SW 1271 (cell line): ENCODE data around the gene SLC5A2.

Source experiments
- DNase-seq, 2 experiments: peaks; one replicate each; lab custom pipeline; 2025; lab: John Stamatoyannopoulos, UW

The SLC5A2 gene

DNA sequence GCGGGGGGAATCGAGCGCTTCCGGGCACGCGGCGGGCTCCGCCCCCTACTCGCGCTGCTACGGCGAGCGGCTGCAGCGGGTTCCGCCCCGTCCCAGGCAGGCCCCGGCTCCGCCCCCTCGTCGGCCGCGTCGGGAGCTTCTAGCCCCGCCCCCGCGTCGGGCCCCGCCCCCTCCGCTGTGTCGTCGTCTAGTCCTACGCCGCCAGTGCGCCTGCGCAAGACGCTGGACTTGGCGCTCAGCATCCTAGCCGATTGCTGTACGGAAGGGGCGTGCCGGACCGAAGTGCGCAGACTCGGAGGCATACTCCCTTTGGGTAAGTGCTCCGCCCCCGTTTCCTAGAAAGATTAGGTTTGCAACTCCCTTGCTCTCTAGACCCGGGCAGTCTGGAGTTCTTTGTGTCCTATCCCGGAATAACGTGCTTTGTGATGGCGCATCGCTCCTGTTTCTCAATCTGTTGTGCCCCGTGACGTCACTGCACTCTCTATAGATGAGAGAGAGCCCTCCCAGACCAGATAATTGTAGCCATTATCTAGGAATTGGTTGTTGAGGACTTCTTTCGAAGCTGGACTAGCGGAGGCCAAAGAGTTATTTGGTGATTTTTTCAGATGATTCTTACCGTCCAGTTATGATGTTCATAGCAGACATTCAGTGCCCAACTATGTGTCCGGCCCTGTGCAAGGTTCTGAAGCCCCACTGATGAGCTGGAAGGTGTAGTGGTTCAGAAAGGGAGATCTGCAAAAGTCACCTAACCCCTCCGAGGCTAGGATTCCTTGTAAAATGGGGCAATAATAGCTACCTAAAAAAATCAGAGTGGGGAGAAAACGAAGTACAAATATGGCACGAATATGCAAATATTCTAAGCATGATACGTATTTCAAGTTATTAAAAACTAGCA is 23.0 kb upstream of the SLC5A2 start:
- peak; percentile 97 for DNase-seq

DNA sequence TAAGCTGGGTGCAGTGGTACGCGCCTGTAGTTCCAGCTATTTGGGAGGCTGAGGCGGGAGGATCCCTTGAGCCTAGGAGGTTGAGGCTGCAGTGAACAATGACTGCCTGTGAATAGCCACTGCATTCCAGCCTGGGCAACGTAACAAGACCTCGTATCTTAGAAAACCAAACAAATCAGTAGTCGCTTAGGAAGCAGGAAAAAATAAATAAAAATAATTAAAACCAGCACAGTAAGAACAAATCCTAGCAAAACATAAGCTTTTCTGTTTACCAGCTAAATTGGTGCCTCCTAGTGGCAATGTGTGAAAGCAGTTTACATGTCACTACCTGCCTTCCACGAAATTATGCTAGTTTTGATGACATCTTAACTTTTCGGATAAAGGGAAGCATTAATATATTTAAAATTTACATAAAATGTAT is 22.3 kb upstream of the SLC5A2 start:
- peak in 1 of 2 experiments; percentile 52 for DNase-seq

DNA sequence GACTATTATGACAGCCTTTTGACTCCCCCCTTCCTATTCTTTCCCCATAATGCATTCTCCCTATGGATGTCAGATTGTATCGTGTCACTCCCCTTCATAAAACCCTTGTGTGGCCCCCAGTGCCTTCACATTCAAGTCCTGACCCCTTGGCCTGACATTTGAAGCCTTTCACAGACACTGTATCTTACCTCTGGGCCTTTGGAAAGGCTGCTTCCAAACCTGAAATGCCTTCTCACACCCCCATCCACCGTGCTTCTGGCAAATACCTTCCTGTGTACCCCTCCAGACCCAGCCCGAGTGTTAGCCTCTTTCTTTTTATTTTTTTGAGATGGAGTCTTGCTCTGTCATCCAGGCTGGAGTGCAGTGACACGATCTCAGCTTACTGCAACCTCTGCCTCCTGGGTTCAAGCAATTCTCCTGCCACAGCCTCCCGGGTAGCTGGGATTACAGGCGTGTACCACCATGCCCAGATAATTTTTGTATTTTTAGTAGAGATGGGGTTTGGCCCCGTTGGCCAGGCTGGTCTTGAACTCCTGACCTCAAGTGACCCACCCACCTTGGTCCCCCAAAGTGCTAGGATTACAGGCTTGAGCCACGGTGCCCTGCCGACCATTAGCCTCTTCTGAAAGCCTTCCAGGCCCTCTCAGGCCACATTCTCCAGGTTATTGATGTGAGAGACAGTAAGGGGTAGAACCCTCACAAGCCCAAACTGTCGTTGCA is 21.6 kb upstream of the SLC5A2 start:
- DNase-seq = no peak

DNA sequence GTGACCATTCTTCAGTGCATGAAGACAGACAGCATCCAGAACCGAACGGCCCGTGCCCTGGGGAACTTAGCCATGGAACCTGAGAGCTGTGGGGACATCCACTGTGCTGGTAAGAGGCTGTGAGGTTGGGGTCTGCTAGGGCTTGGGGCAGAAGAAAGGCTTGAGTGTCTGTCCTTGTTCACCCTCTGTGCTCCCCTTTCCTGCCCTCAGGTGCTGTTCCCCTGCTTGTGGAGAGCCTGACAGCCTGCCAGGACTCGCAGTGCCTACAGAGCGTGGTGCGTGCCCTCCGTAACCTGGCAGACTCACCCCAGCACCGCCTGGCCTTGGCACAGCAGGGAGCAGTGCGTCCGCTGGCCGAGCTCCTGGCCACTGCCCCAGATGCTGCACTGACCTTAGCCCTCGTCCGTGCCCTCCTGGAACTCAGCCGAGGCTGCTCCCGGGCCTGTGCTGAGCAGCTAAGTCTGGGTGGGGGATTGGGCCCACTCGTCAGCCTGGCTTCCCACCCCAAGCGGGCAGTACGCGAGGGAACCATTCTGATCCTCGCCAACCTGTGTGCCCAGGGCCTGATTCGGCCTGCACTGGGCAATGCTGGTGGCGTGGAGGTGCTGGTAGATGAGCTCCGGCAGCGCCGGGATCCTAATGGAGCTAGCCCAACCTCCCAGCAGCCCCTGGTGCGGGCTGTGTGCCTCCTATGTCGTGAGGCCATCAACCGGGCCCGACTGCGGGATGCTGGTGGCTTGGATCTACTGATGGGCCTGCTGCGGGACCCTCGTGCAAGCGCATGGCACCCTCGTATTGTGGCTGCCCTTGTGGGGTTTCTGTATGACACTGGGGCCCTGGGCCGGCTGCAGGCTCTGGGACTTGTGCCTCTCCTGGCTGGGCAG is 20.8 kb upstream of the SLC5A2 start:
- DNase-seq = no peak

DNA sequence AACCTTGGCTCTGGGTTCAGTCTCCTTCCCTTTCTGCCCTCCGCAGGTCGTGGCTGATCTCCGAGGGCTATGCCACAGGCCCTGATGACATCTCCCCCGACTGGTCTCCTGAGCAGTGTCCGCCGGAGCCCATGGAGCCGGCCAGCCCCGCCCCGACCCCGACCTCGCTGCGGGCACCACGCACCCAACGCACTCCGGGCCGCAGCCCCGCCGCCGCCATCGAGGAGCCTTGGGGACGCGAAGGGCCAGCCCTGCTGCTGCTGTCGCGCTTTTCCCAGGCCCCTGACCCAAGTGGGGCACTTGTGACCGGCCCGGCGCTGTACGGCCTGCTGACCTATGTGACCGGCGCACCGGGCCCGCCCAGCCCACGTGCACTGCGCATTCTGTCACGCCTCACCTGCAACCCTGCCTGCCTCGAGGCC is 18.6 kb upstream of the SLC5A2 start:
- no peak for DNase-seq

DNA sequence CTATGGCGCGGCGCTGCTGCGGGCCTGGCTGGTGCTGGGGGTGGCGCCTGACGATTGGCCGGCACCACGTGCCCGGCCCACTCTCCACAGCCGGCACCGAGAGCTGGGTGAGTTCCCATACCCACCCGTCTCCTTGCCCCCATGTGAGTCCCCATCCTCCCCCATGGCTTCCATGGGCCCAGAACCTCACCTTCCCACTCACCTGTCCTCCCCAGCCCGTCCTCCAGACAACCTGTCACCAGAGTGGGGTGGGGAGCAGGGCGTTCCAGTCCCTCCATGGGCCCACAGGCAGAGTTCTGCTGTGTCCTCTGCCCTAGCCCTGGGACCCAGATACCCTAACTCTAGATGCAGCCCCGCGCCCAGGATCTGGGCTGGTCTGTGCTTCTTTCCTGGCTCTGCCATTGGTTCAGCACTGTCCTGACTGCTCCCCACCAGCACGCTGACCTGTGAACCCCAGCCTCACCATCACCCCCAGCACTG is 18.1 kb upstream of the SLC5A2 start:
- no peak for DNase-seq

DNA sequence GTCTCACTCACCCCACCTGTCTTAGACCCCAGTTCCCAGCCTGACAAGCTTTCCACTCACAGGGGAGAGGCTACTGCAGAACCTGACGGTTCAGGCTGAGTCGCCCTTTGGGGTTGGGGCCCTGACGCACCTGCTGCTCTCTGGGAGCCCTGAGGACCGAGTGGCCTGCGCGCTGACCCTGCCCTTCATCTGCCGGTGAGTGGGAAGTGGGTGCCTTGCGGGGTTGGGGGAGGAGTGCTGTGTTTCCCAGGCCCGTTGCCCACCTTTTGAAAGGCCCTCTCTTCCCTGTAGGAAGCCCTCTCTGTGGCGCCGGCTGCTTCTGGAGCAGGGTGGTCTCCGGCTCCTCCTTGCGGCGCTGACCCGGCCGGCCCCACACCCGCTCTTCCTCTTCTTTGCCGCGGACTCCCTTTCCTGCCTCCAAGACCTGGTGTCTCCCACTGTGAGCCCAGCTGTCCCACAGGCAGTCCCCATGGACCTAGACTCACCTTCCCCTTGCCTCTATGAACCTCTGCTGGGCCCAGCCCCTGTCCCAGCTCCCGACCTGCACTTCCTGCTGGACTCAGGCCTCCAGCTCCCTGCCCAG is 17.0 kb upstream of the SLC5A2 start:
- no peak for DNase-seq

DNA sequence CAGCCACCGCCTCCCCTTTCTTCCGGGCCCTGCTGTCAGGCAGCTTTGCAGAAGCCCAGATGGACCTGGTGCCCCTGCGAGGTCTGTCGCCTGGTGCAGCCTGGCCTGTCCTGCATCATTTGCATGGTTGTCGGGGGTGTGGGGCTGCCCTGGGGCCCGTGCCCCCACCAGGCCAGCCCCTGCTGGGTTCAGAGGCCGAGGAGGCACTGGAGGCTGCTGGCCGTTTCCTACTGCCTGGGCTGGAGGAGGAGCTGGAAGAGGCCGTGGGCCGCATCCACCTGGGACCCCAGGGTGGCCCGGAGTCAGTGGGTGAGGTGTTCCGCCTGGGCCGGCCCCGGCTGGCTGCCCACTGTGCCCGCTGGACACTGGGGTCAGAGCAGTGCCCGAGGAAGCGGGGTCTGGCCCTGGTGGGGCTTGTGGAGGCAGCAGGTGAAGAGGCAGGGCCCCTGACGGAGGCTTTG is 16.5 kb upstream of the SLC5A2 start:
- DNase-seq = no peak

DNA sequence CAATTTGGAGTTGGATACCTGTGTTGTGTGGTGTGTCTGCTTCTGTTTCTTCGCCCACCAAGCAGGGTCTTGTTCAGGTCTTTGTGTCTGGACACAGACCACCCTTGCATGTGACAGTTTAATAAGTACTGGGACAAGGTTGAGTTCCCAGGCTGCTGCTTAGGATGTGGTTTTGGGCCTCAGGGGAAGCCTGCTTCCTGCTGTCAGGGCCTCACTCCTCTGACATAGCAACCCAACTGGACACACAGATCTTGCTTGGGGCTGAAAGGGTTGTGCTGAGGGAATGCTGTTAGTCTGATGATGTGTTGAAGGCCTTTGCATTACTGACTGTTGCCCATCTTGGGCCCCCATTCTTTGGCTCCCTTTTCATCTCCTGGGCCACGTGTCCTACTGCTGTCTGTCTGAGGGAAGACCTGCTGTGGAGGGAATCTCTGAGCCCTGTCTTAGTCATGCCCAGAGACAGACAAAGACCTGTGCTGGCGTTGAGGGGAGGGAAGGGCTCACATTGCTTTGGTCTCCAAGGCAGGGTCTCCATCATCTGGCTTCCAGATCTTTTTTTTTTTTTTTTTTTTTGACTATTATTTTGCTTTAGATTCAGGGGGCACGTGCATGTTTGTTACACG is 15.7 kb upstream of the SLC5A2 start:
- DNase-seq = no peak

DNA sequence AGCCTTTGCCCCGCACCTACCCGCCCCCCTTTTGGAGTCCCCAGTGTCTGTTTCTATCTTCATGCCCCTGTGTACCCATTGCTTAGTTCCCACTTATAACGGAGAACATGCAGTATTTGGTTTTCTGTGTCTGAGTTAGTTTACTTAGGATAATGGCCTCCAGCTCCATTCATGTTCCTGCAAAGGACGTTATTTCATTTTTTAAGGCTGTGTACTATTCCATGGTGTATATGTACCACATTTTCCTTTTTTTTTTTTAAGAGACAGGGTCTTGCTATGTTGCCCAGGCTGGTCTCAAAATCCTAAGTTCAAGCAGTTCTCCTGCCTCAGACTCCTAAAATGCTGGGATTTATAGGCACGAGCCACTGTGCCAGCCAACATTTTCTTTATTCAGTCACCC is 15.1 kb upstream of the SLC5A2 start:
- DNase-seq = no peak

DNA sequence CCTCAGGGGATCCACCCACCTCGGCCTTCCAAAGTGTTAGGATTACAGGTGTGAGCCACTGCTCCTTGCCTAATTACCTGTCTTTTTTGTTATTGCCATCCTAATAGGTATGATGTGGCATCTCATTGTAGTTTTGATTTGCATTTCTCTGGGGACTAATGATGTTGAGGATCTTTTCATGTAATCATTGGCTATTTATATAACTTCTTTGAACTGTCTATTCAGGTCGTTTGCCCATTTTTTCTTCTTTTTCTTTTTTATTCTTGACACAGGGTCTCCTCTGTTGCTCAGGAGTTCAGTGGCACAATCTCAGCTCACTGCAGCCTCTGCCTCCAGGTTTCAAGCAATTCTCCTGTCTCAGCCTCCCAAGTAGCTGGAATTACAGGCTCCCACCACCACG is 12.3 kb upstream of the SLC5A2 start:
- DNase-seq = no peak

DNA sequence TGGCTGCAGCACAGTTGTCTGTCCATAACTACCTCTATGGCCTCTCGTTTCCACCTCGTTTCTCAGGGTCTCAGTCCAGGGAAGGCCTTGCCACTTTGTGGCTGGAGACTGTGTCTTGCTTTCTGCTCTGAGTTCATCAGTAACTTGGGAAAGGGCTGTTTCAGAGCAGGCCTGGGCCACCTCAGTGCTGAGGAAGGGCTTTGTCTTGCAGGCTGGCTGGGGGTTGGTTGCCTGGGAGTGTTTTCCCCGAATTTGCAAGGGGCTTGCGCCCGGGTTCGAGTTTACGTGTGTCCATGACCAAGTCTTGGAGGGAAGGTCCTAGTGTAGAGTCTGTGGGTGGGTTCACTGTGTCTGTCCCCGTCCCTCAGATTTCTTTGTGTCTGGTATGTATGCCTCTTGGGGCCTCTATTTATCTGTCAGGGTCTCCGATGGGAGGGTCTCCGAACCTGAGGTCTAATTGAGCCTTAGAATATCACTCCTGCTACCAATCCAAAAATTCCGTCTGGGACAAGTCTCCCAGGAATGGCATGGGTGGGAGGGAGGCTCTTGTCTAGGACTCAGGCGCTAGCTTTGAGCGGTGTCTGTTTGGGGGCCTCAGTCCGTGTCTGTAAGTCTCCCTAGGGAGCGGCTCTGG is 11.6 kb upstream of the SLC5A2 start:
- DNase-seq = no peak

DNA sequence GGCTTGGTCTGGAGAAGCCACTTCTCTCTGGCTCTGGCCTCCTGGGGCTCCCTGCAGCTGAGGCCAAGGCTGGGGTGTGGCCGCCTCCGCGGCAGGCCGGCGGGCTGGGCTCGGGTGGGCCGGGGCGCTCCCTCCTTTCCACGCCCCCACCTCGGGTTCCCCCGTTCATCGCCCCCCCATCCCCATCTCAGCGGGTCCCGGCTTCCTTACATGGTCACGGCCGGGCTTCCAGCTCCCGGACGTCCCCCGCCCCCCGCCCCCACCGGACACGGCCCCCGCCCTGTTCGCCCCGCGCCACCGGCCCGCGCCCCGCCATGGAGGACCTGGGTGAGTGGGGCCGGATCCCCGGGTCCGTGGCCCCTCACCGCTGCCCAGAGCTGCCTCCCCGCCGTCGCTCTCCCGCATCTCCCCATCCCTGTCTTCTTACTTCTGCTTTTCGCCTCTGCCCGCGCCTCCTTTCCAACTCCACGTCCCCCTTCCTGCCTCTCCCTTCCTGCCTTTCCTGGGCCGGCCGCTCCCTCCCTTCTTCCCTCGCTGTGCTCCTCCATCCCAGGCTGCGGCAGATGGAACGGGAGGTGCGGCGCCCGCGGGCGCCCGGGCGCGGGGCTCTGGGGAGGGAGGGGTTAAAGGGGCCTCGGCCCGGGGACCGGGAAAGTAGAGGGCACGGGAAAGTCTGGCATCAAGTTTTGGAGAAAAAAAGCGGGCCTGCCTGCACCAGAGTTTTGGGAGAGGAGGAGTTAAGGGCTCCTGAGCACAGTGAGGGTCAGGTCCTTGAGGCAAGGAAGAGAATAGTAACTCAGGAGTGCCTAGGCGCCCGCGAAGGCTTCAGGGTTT is 10.8 kb upstream of the SLC5A2 start, which contains the start of gene TGFB1I1:
Gene TGFB1I1, plus strand, starts transcription at position 278 of the 834 bp plus-strand sequence. Its CDS starts 37 bp downstream, at position 315.
- peak in 1 of 2 experiments; percentile 25 for DNase-seq

DNA sequence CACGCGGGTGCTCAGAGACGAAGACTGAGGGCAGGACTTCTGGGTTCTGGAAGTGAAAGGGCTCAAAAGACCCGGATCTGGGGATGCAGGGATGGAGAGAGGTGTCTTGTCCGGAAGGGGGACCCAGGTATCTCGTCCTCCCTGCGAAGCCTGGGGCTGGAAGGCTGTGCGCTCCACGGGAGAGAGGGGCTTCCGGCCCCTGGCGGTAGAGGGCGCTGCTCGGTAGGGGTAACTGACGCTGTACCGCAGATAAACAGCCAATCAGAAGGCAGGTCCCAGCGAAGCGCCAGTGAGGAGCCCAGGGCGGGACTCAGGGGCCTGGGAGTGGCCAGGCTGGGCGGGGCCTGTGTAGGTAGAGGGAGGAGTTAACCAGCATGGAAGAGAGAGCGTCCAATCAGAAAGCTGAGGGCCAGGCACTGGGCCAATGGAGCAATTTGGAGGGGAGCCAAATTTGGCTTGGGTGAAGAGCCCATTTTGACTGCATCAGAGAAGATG is 10.2 kb upstream of the SLC5A2 start:
- peak; percentile 38 to 47 for DNase-seq

DNA sequence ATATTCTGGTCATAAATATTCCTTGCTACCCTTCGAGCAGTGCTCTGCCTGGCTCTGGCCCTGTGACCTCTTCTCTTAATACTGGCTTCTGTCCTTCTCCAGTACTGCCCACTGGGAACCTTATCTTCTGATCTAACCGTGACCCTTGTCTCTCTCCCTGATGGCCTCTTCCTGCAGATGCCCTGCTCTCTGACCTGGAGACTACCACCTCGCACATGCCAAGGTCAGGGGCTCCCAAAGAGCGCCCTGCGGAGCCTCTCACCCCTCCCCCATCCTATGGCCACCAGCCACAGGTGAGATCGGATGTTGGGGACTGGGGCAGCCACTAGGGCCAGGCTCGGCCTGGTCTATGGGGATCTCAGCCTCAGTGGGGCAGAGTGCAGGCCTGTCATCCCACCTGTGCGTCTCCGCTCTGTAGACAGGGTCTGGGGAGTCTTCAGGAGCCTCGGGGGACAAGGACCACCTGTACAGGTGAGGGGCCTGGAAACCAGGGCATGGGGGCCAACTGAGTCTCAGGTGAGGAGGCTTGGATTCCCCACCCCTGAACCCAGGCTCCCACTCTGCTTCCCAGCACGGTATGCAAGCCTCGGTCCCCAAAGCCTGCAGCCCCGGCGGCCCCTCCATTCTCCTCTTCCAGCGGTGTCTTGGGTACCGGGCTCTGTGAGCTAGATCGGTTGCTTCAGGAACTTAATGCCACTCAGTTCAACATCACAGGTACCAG is 9.5 kb upstream of the SLC5A2 start:
- no peak for DNase-seq

DNA sequence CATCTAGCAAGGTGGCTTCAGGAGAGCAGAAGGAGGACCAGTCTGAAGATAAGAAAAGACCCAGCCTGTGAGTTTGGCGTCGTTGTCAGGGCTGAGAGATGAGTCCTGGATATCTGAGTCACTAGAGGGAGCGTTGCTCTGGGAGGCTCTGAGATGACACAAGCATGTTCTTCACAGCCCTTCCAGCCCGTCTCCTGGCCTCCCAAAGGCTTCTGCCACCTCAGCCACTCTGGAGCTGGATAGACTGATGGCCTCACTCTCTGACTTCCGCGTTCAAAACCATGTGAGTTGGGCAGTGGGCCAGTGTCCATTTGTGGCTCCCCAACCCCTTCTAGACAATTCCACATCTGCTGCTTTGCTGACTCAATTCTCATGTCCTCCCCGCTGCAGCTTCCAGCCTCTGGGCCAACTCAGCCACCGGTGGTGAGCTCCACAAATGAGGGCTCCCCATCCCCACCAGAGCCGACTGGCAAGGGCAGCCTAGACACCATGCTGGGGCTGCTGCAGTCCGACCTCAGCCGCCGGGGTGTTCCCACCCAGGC is 8.7 kb upstream of the SLC5A2 start:
- no peak for DNase-seq

DNA sequence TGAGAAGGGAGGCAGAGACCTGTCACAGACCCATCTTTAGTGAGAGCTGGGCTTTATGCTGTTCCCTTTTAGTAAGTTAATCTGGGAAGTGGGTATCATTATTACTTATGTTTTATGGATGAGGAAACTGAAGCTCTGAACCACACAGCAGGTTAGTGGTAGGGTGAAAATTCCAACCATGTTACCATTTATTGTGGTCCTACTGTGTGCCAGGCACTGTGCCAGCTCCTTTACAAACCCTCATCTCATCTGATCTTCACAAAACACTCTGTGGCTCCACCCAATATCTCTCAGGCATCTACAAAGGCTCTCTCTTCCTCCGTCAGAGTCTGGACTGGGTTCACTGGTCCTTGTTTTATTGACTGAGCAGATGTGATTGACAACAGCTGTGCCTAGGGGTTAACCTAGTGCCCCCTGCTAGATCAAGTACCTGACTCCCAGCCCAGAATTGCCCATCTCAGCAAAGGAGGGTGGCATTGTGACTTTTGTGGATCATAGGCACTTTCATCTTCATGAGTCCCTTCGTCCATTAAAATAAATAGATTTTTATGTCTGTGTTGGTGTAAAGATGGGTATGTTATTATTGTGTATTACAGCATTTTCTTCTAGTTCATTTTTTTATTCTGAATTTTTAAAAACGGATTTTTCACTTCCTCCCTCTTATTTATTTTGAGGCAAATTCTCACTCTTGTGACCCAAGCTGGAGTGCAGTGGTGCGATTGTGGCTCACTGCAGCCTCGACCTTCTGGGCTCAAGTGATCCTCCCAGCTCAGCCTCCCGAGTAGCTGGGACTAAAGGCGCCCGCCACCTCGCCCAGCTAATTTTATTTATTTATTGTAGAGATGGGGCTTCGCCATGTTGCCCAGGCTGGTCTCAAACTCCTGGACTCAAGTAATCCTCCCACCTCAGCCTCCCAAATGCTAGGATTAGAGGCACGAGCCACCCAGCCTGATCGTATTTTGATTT is 7.9 kb upstream of the SLC5A2 start:
- DNase-seq = no peak
